AG10803 (cell line): ENCODE results near the gene HMGXB4.
A peak's percentile ranks its signal among the peaks of the same experiment; 100 is the strongest.

Experiments
- DNase-seq: peaks from one replicate; pipeline ENCODE4 v3.0.0; 2010; ENCODE audit warnings: low read depth
- H3K4me3 ChIP-seq: 2 replicates; pipeline ENCODE4 v1.5.1; 2011; ENCODE audit warnings: mild to moderate bottlenecking, low read length, control low read depth
- CTCF ChIP-seq: conservative IDR thresholded peaks from 2 replicates; pipeline ENCODE4 v1.5.1; 2011; ENCODE audit warnings: mild to moderate bottlenecking, low read length, control low read depth, inconsistent platforms

HMGXB4 gene

GRCh38 chr22:35217527-35217926 is 39.8 kb upstream of the HMGXB4 start:
- TF ChIP-seq CTCF: no peak
- no peak overlapping the region for H3K4me3 ChIP-seq
- no peak for DNase-seq

- TF ChIP-seq CTCF: no peak
- DNase-seq: peak; percentile 22
Observed at GRCh38 chr22:35218079-35218478, 39.2 kb upstream of the HMGXB4 start.

GRCh38 chr22:35219012-35219411 is 38.3 kb upstream of the HMGXB4 start:
- DNase-seq: peak; percentile 68
- TF ChIP-seq CTCF: no peak
- no peak overlapping the region for H3K4me3 ChIP-seq

More at GRCh38 chr22:35218079-35218478, 39.2 kb upstream of the HMGXB4 start:
- no peak overlapping the region for H3K4me3 ChIP-seq

GRCh38 chr22:35220221-35220620 is 37.1 kb upstream of the HMGXB4 start:
- DNase-seq: no peak
- no peak for TF ChIP-seq CTCF
- no peak overlapping the region for H3K4me3 ChIP-seq

GRCh38 chr22:35225010-35225409 is 32.3 kb upstream of the HMGXB4 start:
- DNase-seq: no peak
- H3K4me3 ChIP-seq: no peak overlapping the region
- no peak for TF ChIP-seq CTCF

GRCh38 chr22:35226958-35227647 is 30.2 kb upstream of the HMGXB4 start:
- no peak for TF ChIP-seq CTCF
- H3K4me3 ChIP-seq: no peak overlapping the region

GRCh38 chr22:35229865-35230264 is 27.4 kb upstream of the HMGXB4 start:
- DNase-seq: no peak
- no peak for TF ChIP-seq CTCF
- H3K4me3 ChIP-seq: no peak overlapping the region

More at GRCh38 chr22:35226958-35227647, 30.2 kb upstream of the HMGXB4 start:
- DNase-seq: no peak
